Measurements from ENCODE around the gene SCNN1A. TPM values are rescaled to one million over a fixed set of nuclear protein-coding genes. Genes with fewer than 3 reads are reported as not detected.

The SCNN1A gene
- total and polyA plus RNA-seq, 2 donors from 2014 or later: 225 to 452 TPM

DNA sequence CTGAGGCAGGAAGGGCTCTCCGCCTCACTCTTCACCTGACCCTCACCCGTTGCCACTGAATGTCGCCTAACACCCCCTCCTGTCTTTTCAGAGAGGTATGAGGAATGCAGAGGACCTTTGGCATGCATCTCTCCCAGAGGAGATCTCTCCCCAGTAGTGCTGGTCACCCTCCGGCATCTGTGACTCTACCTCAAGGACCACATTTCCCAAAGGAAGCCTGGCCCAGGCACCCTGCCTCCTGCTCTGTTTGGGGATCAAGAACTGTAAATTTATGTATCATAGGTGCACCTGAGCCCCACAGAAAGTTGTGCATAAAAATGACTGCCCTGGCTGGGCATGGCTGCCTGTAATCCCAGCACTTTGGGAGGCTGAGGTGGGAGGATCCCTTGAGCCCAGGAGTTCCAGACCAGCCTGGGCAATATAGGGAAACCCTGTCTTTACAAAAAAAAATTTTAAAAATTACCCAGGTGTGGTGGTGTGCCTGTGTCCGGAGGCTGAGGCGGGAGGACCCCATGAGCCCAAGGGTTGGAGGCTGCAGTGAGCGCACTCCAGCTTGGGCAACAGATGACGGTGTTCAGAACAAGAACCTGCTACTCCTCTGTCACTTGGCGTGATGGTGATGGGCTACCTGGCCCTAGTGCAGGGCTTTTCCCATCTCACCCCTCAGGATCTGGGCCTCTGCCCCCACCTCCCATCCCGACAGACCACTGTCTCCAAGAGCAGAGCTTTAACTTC is 47.2 kb downstream of the SCNN1A start:
- H3K36me3 ChIP-seq (ENCODE audit: control insufficient read depth in 2 of 3, insufficient read depth in 3 of 3, low read length in 3 of 3): peaks cover 8 to 52% (median 23%) of the 10 kb centered on the region in 3 donors
- TF ChIP-seq, protein P1, sequence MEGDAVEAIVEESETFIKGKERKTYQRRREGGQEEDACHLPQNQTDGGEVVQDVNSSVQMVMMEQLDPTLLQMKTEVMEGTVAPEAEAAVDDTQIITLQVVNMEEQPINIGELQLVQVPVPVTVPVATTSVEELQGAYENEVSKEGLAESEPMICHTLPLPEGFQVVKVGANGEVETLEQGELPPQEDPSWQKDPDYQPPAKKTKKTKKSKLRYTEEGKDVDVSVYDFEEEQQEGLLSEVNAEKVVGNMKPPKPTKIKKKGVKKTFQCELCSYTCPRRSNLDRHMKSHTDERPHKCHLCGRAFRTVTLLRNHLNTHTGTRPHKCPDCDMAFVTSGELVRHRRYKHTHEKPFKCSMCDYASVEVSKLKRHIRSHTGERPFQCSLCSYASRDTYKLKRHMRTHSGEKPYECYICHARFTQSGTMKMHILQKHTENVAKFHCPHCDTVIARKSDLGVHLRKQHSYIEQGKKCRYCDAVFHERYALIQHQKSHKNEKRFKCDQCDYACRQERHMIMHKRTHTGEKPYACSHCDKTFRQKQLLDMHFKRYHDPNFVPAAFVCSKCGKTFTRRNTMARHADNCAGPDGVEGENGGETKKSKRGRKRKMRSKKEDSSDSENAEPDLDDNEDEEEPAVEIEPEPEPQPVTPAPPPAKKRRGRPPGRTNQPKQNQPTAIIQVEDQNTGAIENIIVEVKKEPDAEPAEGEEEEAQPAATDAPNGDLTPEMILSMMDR (IDR thresholded peaks at IDR 0.05; ENCODE audit: borderline replicate concordance, extremely low read depth, insufficient read depth): no peak
- DNase-seq: peak in 1 of 5 donors; percentile 42
- peaks cover 0 to 41% (median 28%) of the 10 kb centered on the region in 3 donors for H3K4me1 ChIP-seq (ENCODE audit: control insufficient read depth in 2 of 3, insufficient read depth in 2 of 3, low read depth in 1 of 3, low read length in 3 of 3)
- no peak for FAIRE-seq
- no peaks in the 10 kb centered on the region for H3K27me3 ChIP-seq (ENCODE audit: control insufficient read depth, insufficient read depth, low read length)
- H3K9ac ChIP-seq (ENCODE audit: low read length in 3 of 3): no peak overlapping the region
- intact Hi-C loops (cut with DNase I): loop anchor here (5.0 kb wide), 1 partner anchor 54 kb away; the partner anchor contains the start of gene LTBR
- H3K9me3 ChIP-seq (ENCODE audit: control insufficient read depth in 2 of 3, insufficient read depth in 1 of 3, low read length in 3 of 3): no peaks in the 10 kb centered on the region
- no peak overlapping the region for H3K4me3 ChIP-seq (ENCODE audit: low read length in 3 of 3)
- H3K27ac ChIP-seq (ENCODE audit: low read depth in 2 of 2, low read length in 2 of 2): no peak overlapping the region

DNA sequence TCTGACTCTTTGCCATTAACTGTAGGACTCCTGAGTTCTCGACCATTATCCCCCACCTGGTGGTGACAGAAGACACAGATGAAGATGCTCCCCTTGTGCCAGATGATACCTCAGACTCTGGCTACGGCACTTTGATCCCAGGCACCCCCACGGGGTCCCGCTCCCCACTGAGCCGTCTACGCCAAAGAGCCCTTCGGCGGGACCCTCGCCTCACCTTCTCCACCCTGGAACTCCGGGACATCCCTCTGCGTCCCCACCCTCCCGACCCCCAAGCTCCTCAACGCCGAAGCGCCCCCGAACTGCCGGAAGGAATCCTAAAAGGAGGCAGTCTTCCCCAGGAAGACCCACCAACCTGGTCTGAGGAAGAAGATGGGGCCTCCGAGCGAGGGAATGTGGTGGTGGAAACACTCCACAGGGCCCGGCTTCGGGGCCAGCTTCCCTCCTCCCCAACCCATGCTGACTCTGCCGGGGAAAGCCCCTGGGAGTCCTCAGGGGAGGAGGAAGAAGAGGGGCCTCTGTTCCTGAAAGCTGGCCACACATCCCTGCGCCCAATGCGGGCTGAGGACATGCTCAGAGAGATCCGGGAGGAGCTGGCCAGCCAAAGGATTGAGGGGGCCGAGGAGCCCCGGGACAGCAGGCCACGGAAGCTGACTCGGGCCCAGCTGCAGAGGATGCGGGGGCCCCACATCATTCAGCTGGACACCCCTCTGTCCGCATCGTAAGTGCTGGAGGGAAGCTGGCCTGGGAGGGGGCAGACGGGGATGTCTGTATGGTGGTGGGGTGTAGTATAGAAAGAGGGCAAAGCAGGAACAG is 47.9 kb downstream of the SCNN1A start:
- H3K27ac ChIP-seq (ENCODE audit: low read depth in 2 of 2, low read length in 2 of 2): peak overlapping the region in 1 of 2 donors; percentile 14
- TF ChIP-seq, protein P1 (IDR thresholded peaks at IDR 0.05; ENCODE audit: borderline replicate concordance, extremely low read depth, insufficient read depth): no peak
- no peak for FAIRE-seq
- no peak overlapping the region for H3K9ac ChIP-seq (ENCODE audit: low read length in 3 of 3)
- H3K4me1 ChIP-seq (ENCODE audit: control insufficient read depth in 2 of 3, insufficient read depth in 2 of 3, low read depth in 1 of 3, low read length in 3 of 3): peaks cover 0 to 41% (median 28%) of the 10 kb centered on the region in 3 donors
- DNase-seq: peak in 2 of 5 donors; percentile 55 to 83
- H3K36me3 ChIP-seq (ENCODE audit: control insufficient read depth in 2 of 3, insufficient read depth in 3 of 3, low read length in 3 of 3): peaks cover 6 to 44% (median 16%) of the 10 kb centered on the region in 3 donors
- intact Hi-C loops (cut with DNase I): loop anchor here (5.0 kb wide), 1 partner anchor 55 kb away; the partner anchor contains the start of gene LTBR
- no peaks in the 10 kb centered on the region for H3K9me3 ChIP-seq (ENCODE audit: control insufficient read depth in 2 of 3, insufficient read depth in 1 of 3, low read length in 3 of 3)
- H3K27me3 ChIP-seq (ENCODE audit: control insufficient read depth, insufficient read depth, low read length): no peaks in the 10 kb centered on the region
- H3K4me3 ChIP-seq (ENCODE audit: low read length in 3 of 3): no peak overlapping the region

DNA sequence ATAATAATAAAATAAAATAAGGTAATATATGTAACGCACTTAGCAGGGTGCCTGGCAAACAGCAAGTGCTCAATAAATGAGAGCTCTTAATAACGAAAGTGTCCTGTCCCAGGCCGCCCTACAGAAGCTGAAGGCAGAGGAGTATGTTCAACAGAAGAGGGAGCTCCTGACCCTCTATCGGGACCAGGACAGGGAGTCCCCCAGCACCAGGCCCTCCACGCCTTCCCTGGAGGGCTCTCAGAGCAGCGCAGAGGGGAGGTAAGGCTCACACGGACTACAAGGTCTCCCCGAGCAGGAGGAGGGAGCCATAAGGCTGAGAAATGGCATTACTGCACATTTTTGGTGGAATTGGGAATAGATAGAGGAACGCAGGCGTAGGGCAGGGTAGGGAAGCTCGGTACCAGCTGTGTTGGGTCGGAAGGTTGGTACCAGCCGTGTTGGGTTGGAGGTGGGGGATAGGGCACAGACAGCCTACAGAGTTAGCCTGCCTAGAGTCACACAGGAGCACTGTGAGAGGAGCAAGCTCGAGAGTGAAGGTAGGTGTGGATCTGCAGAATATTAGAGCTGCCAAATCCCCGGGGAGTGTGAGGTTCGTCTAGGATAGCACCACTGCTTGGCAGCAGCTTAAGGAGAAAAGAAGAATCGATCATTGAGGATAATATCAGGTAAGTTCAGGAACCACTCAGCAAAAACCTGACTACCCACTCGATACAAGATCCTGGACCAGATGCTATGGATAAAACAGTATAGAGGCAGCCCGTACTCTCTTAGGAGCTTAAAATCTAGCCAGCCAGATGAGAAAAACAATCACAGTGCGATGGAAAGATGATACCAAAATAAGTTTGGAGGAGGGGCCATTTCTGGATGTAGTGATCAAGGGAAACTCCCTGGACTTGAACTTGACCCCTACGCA is 48.8 kb downstream of the SCNN1A start:
- Histone ChIP-seq H3K27me3 (ENCODE audit: control insufficient read depth, insufficient read depth, low read length) (no peaks in the 10 kb centered on the region), H3K27ac (ENCODE audit: low read depth in 2 of 2, low read length in 2 of 2) (peak overlapping the region in 1 of 2 donors; percentile 14), H3K4me1 (ENCODE audit: control insufficient read depth in 2 of 3, insufficient read depth in 2 of 3, low read depth in 1 of 3, low read length in 3 of 3) (peaks cover 0 to 47% (median 27%) of the 10 kb centered on the region in 3 donors), H3K4me3 (ENCODE audit: low read length in 3 of 3) (no peak overlapping the region), H3K9ac (ENCODE audit: low read length in 3 of 3) (peak overlapping the region in 1 of 3 donors; percentile 46), H3K9me3 (ENCODE audit: control insufficient read depth in 2 of 3, insufficient read depth in 1 of 3, low read length in 3 of 3) (no peaks in the 10 kb centered on the region), H3K36me3 (ENCODE audit: control insufficient read depth in 2 of 3, insufficient read depth in 3 of 3, low read length in 3 of 3) (peaks cover 6 to 38% (median 14%) of the 10 kb centered on the region in 3 donors)
- intact Hi-C loops (cut with DNase I): loop anchor here (5.0 kb wide), 1 partner anchor 56 kb away; the partner anchor contains the start of gene LTBR
- FAIRE-seq: no peak
- TF ChIP-seq, protein P1 (IDR thresholded peaks at IDR 0.05; ENCODE audit: borderline replicate concordance, extremely low read depth, insufficient read depth): peak; percentile 39
- DNase-seq: peak in 4 of 5 donors; percentile 75 to 91 (median 78)
